ENCODE data around the gene PCNA. TPM values are rescaled to one million over a fixed set of nuclear protein-coding genes. Genes with fewer than 3 reads are reported as not detected.

The PCNA gene
- total and polyA plus RNA-seq, 2 of the 4 experiments (the other 2 are of a cell fraction): 155 to 213 TPM

DNA sequence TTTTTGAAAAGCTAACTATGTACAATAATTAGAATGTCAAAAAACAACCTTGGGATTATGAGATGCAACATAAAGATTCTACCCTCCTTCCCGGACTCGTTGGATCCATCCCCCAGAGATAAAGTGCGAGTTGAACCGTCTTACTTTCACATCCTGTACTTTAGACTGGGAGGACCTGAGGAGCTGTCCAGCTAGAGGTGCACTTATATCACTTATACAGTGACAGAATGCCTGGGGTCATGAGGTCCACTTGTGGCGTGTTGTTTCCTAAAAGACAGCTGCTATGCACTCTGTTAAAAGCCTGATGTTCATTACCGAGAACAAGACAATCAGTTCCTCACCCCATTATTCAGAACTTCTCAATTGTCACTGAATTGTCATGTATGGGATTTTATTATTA lies 9.1 kb upstream of the PCNA start:
- no peak overlapping the region for H3K4me3 ChIP-seq (ENCODE audit: insufficient read depth, low read depth, low read length)
- no peak overlapping the region for H4K8ac ChIP-seq (ENCODE audit: low read depth in 2 of 2, low read length in 2 of 2)
- 0 out of 2 replicates have a peak, but pooled peaks cover 14% of the 10 kb centered on the region for H3K9me1 ChIP-seq (ENCODE audit: insufficient read depth, low read length)
- peaks cover 1% of the 10 kb centered on the region; the same call in 1 of the 2 replicates for H3K36me3 ChIP-seq (ENCODE audit: control insufficient read depth, insufficient read depth, low read length)
- H3K18ac ChIP-seq (ENCODE audit: low read depth, low read length): no peak overlapping the region
- TF ChIP-seq POLR2A (IDR thresholded peaks at IDR 0.05; ENCODE audit: low read depth, low read length) (no peak), CHD1 (IDR thresholded peaks at IDR 0.05; ENCODE audit: low read depth, low read length) (no peak)
- no peaks in the 10 kb centered on the region for H3K27me3 ChIP-seq (ENCODE audit: control insufficient read depth, insufficient read depth, low read length)
- in situ Hi-C loops (cut with MboI; ENCODE audit: low sequenced_read_pairs) (loop anchor here (5.0 kb wide), 1 partner anchor 58 kb away; no protein-coding TSS in a partner anchor), dilution Hi-C loops (cut with HindIII; ENCODE audit: low sequenced_read_pairs, unreplicated experiment) (no loop called here), intact Hi-C loops (cut with micrococcal nuclease) (loop anchor here (10.0 kb wide), 1 partner anchor 316 kb away; no protein-coding TSS in a partner anchor)
- no peak overlapping the region for H3K56ac ChIP-seq (ENCODE audit: extremely low read depth, insufficient read depth, low read length)
- ChIA-PET CTCF (interaction anchor here (2.0 kb wide), 1 partner anchor 64 kb away, joined by 11 read pairs; no protein-coding TSS in a partner anchor), POLR2A (ENCODE audit: unreplicated experiment) (no interaction called here)
- peaks cover 6% of the 10 kb centered on the region for H3K4me1 ChIP-seq (ENCODE audit: control insufficient read depth, insufficient read depth, low read length)
- ATAC-seq (ENCODE audit: low read depth) (no peak), DNase-seq (no peak)
- no peak overlapping the region for H3K14ac ChIP-seq (replicated peaks; ENCODE audit: low read depth, low read length)
- no peak overlapping the region for H2BK120ac ChIP-seq (ENCODE audit: low read depth, low read length)
- no peak overlapping the region for H2BK5ac ChIP-seq (ENCODE audit: low read depth, low read length, poor library complexity, severe bottlenecking)
- no CpG with 5 or more reads among the region's 6 CpGs for WGBS, 2 experiments (ENCODE audit: extremely low coverage in 2 of 2, insufficient read length in 1 of 2)
- H2AK9ac ChIP-seq (replicated peaks; ENCODE audit: low read depth, low read length, poor library complexity): no peak overlapping the region
- H4K91ac ChIP-seq (ENCODE audit: insufficient read depth, low read depth, low read length): no peak overlapping the region
- H3K27ac ChIP-seq (ENCODE audit: insufficient read depth, low read length): no peak overlapping the region
- peaks cover 18% of the 10 kb centered on the region; the same call in 1 of the 2 replicates for H4K20me1 ChIP-seq (ENCODE audit: insufficient read depth, low read length)
- no peaks in the 10 kb centered on the region for H3K9me3 ChIP-seq (ENCODE audit: control insufficient read depth, insufficient read depth, low read length)
- H3K23ac ChIP-seq (ENCODE audit: low read depth, low read length): peak overlapping the region; percentile 62; the same call in 1 of the 2 replicates
- no peak overlapping the region for H2BK20ac ChIP-seq (ENCODE audit: low read depth, low read length)
- peak overlapping the region; percentile 15; the same call in 1 of the 2 replicates for H3K4me2 ChIP-seq (ENCODE audit: low read depth, low read length)
- H2AK5ac ChIP-seq (ENCODE audit: low read depth, low read length): peak overlapping the region; percentile 24; the same call in 1 of the 2 replicates
- H2AFZ ChIP-seq (replicated peaks; ENCODE audit: low read length, poor library complexity): no peak overlapping the region
- H3K79me1 ChIP-seq (ENCODE audit: low read depth in 1 of 2, low read length in 2 of 2): peaks cover 26 to 57% of the 10 kb centered on the region in 2 experiments
- no TSS peak for BruUV-seq (replicated peaks)
- H4K5ac ChIP-seq (ENCODE audit: low read depth, low read length): no peak overlapping the region
- H3K4ac ChIP-seq (ENCODE audit: low read depth, low read length): no peak overlapping the region
- H2BK15ac ChIP-seq (ENCODE audit: low read depth, low read length): no peak overlapping the region
- no peak overlapping the region for H3K9ac ChIP-seq (ENCODE audit: low read depth, low read length)
